Skeletal muscle satellite cell (primary cell): Measurements from ENCODE around the gene DNLZ.

Experiments
- H3K27me3 ChIP-seq: 2 replicates; pipeline ENCODE4 v1.7.0; 2013; ENCODE audit warnings: low read length; ENCODE audit not compliant: control insufficient read depth, insufficient read depth
- H3K36me3 ChIP-seq: 2 replicates; pipeline ENCODE4 v1.7.0; 2013; ENCODE audit warnings: mild to moderate bottlenecking, control low read depth, low read length; ENCODE audit not compliant: insufficient read depth
- H3K4me1 ChIP-seq: 2 replicates; pipeline ENCODE4 v1.7.0; 2013; ENCODE audit warnings: low read length; ENCODE audit not compliant: control insufficient read depth, insufficient read depth
- H3K4me2 ChIP-seq: 2 replicates; pipeline ENCODE4 v1.7.0; 2013; ENCODE audit warnings: mild to moderate bottlenecking, low read length
- H3K4me3 ChIP-seq: 2 replicates; pipeline ENCODE4 v1.7.0; 2013; ENCODE audit warnings: low read length
- H3K9ac ChIP-seq: 2 replicates; pipeline ENCODE4 v1.7.0; 2013; ENCODE audit warnings: mild to moderate bottlenecking, low read depth, low read length, moderate library complexity
- H3K9me3 ChIP-seq: replicated peaks from 2 replicates; pipeline ENCODE4 v1.7.0; 2013; ENCODE audit warnings: mild to moderate bottlenecking, control low read depth, low read length

Gene DNLZ

DNA sequence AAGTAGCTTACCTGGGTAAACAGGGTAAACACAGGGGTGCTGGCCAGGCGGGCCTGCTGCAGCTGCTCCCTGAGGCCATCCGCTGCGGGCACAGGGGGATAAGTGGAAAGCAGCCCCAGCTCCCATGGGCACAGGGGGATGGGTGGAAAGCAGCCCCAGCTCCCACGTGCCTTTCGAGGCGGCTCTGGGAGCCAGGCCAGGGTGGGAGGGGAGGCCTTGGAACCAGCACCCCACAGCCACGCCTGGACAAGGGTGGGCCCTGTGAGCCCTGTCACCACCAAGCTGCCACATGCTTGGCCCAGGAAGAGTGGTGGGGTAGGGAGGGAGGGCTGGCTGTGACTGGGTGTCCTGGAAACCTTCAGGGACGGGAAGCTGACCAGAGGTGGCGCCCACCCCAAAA, 17.8 kb upstream of the DNLZ start:
- no peaks in the 10 kb centered on the region for H3K4me1 ChIP-seq
- peaks cover 56% of the 10 kb centered on the region for H3K36me3 ChIP-seq
- no peak overlapping the region for H3K4me3 ChIP-seq

DNA sequence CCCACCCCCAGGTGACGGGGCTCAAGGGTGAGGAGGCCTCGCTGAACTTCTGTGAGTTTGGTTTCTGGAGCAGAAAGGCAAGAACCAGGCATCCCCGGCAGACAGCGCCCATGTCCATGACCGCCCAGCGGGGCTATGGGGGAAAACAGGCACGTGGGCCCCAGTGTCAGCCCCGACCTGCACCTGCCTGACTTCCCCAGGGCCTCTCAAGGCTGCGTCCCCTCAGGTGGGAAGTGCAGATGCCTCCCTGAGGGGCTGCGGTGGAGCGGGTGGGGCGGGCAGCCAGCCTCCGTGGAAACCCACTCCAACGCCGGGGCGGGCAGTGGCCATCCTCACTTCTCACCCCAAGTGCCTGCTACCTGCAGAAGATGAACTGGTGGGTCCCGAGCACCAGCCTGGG, 16.8 kb upstream of the DNLZ start:
- peaks cover 57% of the 10 kb centered on the region for H3K36me3 ChIP-seq

More for the DNA sequence above, 17.8 kb upstream of the DNLZ start:
- Histone ChIP-seq H3K9me3 (no peaks in the 10 kb centered on the region), H3K27me3 (no peaks in the 10 kb centered on the region), H3K4me2 (no peak overlapping the region), H3K9ac (no peak overlapping the region)

DNA sequence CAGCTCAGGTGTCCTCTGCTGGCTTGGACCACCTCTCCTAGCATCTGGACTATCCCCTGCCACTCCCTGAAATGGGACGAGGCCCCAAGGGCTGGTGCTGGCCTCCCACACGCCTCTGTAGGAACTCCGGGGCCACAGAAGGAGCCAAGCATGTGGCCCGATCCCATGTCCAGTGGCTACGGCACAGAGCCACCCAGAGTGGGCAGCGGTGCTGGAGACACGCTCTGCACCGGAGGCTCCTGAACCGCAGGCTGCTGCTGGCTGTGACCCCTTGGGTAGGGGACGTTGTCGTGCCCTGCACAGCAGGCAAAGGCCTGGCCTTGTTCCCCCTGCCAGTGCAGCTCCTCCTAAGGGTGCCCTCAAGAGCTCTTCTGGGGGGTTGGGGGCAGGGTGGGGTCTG, 16.3 kb upstream of the DNLZ start:
- no peaks in the 10 kb centered on the region for H3K9me3 ChIP-seq
- H3K9ac ChIP-seq, result no peak overlapping the region
- H3K4me3 ChIP-seq, result no peak overlapping the region
- peaks cover 56% of the 10 kb centered on the region for H3K36me3 ChIP-seq
- no peaks in the 10 kb centered on the region for H3K27me3 ChIP-seq
- H3K4me1 ChIP-seq, result no peaks in the 10 kb centered on the region
- no peak overlapping the region for H3K4me2 ChIP-seq

More for the DNA sequence above, 16.8 kb upstream of the DNLZ start:
- Histone ChIP-seq H3K4me3 (no peak overlapping the region), H3K9ac (no peak overlapping the region), H3K4me2 (no peak overlapping the region), H3K4me1 (no peaks in the 10 kb centered on the region), H3K9me3 (no peaks in the 10 kb centered on the region), H3K27me3 (no peaks in the 10 kb centered on the region)

DNA sequence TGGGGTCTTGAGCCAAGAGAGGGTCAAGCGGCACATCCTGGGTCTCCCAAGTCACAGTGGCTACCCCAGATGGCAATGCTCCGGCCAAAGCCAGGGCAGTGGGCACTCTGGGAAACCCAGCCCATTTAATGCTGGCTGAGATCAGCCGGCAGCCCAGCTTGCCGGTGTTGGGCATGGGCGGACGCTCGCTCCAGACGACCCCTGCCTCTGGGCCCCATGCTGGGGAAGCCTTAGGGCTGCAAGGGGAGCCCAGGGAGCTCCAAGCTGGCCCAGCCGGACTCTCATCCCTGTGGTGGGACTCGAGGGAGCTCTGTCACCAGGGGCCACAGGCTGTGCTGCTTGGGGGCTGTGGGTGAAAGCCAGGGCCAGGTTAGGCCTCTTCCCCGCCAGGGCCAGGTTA, 15.9 kb upstream of the DNLZ start:
- no peak overlapping the region for H3K4me2 ChIP-seq
- no peaks in the 10 kb centered on the region for H3K4me1 ChIP-seq
- H3K9ac ChIP-seq, result no peak overlapping the region
- H3K36me3 ChIP-seq, result peaks cover 52% of the 10 kb centered on the region
- H3K27me3 ChIP-seq, result no peaks in the 10 kb centered on the region
- H3K4me3 ChIP-seq, result no peak overlapping the region
- H3K9me3 ChIP-seq, result no peaks in the 10 kb centered on the region

DNA sequence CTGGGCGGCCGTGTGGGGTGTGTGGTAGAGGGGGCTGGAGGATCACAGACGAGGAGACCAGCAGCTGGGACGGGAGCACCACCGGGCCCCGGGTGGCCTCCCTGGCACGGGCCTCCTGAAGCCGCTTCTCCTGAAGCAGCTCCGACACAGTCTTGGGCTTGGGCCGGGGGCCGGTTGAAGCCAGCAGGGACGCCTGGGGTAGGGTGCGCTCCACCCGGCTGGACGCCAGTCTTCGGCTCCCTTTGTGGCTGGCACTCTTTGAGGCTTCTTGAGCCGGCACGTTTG, 15.4 kb upstream of the DNLZ start:
- Histone ChIP-seq H3K9ac (no peak overlapping the region), H3K9me3 (no peaks in the 10 kb centered on the region), H3K4me1 (no peaks in the 10 kb centered on the region), H3K36me3 (peaks cover 48% of the 10 kb centered on the region), H3K4me3 (no peak overlapping the region), H3K27me3 (no peaks in the 10 kb centered on the region), H3K4me2 (no peak overlapping the region)

DNA sequence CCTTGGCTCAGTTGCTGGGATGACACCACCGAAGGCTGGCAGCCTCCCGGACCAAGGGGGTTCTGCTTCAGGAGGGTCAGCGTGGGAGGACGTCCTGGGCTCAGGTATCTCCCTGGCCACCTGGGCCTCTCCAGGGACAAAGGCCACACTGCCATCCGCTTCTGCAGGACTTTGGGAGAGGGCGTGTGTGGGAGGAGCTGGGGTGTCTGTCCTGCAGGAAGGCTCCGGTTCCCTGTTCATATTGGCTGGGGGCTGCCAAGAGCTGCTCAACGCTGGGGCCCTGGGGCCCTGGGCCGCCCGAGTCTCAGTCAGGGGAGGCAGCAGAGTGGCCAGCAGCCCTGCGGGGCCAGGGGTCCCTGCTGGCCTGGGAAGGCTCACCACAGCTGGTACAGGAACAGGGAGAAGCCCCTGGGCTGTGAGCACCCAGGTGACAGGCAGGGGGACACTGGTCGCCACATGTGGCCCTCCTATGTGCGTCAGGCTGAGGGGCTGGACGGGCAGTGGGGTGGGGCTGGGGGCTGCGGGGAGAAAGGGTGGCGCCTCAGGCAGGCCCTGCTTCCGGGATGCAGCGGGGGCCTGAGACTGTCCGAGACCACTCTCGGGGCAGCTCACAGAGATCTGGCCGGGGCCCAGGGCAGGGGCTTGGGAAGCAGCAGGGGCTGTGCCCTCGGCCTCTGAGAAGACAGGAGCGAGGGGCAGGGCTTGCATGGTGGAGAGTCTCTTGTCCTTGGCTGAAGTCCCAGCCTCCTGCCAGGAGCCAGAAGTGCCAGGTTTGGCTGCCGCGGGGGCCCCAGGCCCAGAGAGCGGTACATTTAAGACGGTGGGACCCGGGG, 14.8 kb upstream of the DNLZ start:
- H3K9ac ChIP-seq, result no peak overlapping the region

DNA sequence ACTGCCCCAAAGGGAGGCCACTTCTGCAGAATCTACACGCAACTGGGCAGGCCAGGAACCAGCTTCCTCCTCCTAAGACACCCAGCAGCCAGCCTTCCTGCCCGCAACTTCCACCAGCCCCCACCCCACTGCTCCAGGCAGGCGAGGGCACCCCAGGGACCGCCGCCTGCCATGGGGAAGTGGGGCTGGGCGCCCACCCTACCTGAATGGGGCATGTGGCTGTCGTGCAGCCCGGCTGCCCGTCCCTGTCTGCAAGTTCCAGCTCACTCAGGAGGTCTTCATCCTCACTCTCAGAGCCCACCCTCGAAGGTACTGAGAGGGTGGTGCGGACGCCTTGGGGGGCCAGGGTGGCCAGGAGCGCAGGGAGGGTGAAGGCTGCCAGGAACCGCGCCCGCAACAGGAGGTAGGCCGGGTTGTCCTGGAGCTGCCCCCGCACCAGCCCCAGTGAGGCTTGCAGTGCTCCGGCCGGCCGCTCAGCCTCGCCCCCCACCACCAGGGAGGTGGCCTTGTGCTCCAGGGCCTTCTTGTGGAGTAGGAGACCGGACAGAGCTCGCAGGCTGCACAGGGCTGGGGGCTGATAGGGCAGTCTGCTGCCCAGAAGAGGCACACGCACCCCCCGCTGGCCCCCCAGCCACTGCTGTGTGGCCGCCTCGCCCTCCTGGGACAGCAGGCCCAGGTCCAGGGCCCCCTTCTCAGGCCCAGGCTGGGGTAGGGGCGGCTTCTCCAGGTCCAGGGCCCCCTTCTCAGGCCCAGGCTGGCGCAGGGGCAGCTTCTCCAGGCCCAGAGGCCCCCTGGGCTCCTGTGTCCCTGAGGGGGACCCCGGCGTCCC, 14.0 kb upstream of the DNLZ start:
- H3K36me3 ChIP-seq, result peaks cover 38% of the 10 kb centered on the region
- no peak overlapping the region for H3K9ac ChIP-seq
- H3K27me3 ChIP-seq, result no peaks in the 10 kb centered on the region
- H3K4me3 ChIP-seq, result no peak overlapping the region
- H3K4me2 ChIP-seq, result no peak overlapping the region
- no peaks in the 10 kb centered on the region for H3K9me3 ChIP-seq
- H3K4me1 ChIP-seq, result peaks cover 8% of the 10 kb centered on the region

More for the DNA sequence above, 14.8 kb upstream of the DNLZ start:
- H3K27me3 ChIP-seq, result no peaks in the 10 kb centered on the region
- H3K9me3 ChIP-seq, result no peaks in the 10 kb centered on the region
- H3K4me2 ChIP-seq, result no peak overlapping the region
- no peak overlapping the region for H3K4me3 ChIP-seq
- H3K4me1 ChIP-seq, result no peaks in the 10 kb centered on the region
- peaks cover 46% of the 10 kb centered on the region for H3K36me3 ChIP-seq

DNA sequence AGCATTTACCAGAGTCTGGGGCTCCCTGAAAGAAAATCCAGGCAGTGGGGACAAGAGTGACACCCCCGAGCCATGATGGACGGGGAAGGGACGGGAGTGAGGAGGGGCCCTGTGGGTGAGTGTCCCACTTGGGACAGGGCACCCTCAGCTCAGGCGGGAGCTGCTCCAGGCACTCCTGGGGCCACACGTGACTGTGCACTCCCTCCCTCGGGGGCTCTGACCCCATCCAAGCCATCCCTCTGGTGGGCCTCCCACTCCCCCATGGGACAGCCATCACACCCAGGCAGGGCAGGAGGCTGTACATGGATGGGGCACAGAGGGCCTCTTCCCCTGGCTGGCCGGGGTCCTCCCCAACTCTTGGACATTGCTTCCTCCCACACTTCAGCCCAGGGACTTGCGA, 12.9 kb upstream of the DNLZ start:
- H3K4me3 ChIP-seq, result no peak overlapping the region
- H3K27me3 ChIP-seq, result no peaks in the 10 kb centered on the region
- peaks cover 15% of the 10 kb centered on the region for H3K4me1 ChIP-seq
- no peaks in the 10 kb centered on the region for H3K9me3 ChIP-seq
- H3K36me3 ChIP-seq, result peaks cover 32% of the 10 kb centered on the region
- no peak overlapping the region for H3K4me2 ChIP-seq
- H3K9ac ChIP-seq, result no peak overlapping the region

DNA sequence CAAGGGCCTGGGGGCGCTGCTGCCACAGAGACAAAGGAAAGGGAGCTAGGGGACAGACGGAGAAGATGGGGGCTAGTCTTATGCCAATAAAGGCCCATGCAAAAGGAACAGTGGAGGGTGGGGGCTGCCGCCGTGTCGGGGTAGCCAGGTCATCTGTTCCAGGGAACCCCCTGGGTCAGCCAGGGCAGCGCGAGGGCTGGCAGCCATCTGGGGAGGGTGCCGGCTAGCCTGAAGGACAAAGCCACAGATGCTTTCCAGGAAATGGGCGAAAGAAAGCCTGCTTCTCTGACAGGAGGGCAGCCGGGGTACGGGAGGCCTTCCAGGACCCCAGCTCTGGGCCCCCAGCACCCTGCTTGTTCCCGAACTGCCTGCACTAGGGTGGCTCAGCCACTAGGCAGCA, 11.6 kb upstream of the DNLZ start:
- peaks cover 15% of the 10 kb centered on the region for H3K4me1 ChIP-seq
- H3K4me2 ChIP-seq, result no peak overlapping the region
- no peaks in the 10 kb centered on the region for H3K9me3 ChIP-seq
- no peaks in the 10 kb centered on the region for H3K27me3 ChIP-seq
- H3K9ac ChIP-seq, result no peak overlapping the region
- peaks cover 23% of the 10 kb centered on the region for H3K36me3 ChIP-seq
- H3K4me3 ChIP-seq, result no peak overlapping the region

DNA sequence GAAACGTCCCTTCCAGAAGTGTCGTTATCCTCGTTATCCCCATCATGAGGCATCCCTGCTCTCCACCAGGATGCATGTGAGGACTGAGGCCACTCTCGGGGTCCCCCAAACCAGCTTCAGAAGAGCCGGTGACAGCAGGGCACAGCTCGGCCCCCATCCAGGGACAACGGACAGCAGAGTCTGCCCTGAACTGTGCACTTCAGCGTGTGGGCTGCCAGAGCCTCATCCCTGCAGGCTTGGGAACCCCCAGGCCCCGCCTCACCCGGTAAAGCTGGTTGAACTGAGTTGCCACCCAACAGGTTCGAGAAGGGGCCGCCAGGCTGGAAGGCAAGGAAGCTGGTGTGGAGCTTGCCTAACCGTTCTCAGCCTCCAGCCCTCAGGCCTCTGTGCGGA, 10.6 kb upstream of the DNLZ start:
- Histone ChIP-seq H3K36me3 (peaks cover 23% of the 10 kb centered on the region), H3K9me3 (no peaks in the 10 kb centered on the region), H3K9ac (no peak overlapping the region), H3K4me1 (peaks cover 15% of the 10 kb centered on the region), H3K4me3 (no peak overlapping the region), H3K27me3 (no peaks in the 10 kb centered on the region), H3K4me2 (no peak overlapping the region)

DNA sequence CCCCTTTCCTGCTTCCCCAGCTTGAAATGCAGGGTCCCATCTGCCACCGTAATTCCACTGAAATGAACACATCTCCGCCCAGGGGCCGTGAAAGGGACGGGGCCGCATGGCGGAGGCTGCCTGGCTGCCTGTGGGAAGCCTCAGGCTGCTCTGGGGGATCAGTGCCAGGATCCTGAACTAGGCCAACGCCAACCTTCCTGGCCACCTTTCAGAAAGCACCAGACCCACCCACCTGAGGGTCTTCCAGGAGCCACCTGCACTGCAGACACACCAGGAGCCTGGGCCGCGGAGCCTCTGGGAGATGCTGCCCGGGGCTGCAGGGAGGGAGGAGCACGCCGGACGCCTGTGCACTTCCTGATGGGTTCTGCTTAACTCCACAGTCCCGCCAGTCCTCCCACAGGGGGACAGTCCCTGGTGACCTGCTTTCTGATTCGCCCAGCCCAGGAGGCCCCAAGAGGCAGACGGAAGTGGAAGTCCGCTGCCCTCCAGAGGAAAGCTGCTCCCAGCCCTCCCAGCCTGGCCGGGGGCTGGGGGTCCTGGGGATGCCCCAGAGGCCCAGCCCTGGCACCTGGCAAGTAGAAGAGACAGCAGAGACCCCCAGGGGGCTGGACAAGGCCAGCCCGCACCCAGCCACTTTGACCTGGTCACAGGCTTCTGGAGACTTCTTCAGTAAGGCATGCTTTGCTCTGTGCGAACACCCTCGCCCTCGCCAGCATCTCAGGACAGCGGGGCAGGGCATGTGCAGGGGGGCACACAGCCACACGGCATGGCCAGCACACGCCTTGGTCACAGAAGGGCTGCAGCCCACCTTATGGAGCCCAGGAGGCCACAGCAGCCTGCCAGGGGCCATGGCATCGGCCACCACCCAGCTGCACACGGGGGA, 10.0 kb upstream of the DNLZ start, which contains the start of gene CARD9:
Gene CARD9 (minus strand): TSS at position 370 of the 883 bp plus-strand sequence. CDS start 1,591 bp downstream, outside the sequence.
- H3K36me3 ChIP-seq, result peaks cover 19% of the 10 kb centered on the region
- no peak within 1 kb of the TSS for H3K9ac ChIP-seq
- no peaks in the 10 kb centered on the region for H3K9me3 ChIP-seq
- H3K4me1 ChIP-seq, result peaks cover 15% of the 10 kb centered on the region
- peak within 1 kb of the TSS; percentile 20 for H3K4me2 ChIP-seq
- no peak within 1 kb of the TSS for H3K4me3 ChIP-seq
- H3K27me3 ChIP-seq, result no peaks in the 10 kb centered on the region
